Neuronal stem cell (in vitro differentiated cells): ENCODE data around the gene NEXN.

Source experiments
- DNase-seq: peaks from one replicate; pipeline ENCODE4 v3.0.0-alpha.2; 2013; ENCODE audit warnings: low spot score
- H2AFZ ChIP-seq: one replicate; pipeline ENCODE4 v1.6.1; 2013; ENCODE audit warnings: mild to moderate bottlenecking, low read length, inconsistent platforms
- H2AK5ac ChIP-seq: 2 replicates; pipeline ENCODE4 v1.6.1; 2013; ENCODE audit warnings: low read depth, mild to moderate bottlenecking, inconsistent platforms, low read length, moderate library complexity, mixed read lengths
- H2BK120ac ChIP-seq: 2 replicates; pipeline ENCODE4 v1.6.1; 2013; ENCODE audit warnings: low read depth, mild to moderate bottlenecking, inconsistent platforms, low read length, moderate library complexity, mixed read lengths
- H2BK12ac ChIP-seq: one replicate; pipeline ENCODE4 v1.6.1; 2013; ENCODE audit warnings: low read length, inconsistent platforms
- H2BK15ac ChIP-seq: 2 replicates; pipeline ENCODE4 v1.6.1; 2013; ENCODE audit warnings: mild to moderate bottlenecking, low read length, inconsistent platforms, mixed read lengths
- H2BK5ac ChIP-seq: one replicate; pipeline ENCODE4 v1.6.1; 2013; ENCODE audit warnings: inconsistent platforms, mild to moderate bottlenecking, low read length, moderate library complexity
- H3K14ac ChIP-seq: one replicate; pipeline ENCODE4 v1.6.1; 2013; ENCODE audit warnings: low read length, inconsistent platforms
- H3K18ac ChIP-seq: 2 replicates; pipeline ENCODE4 v1.6.1; 2013; ENCODE audit warnings: low read length, inconsistent platforms
- H3K23ac ChIP-seq: 2 replicates; pipeline ENCODE4 v1.6.1; 2013; ENCODE audit warnings: low read depth, mild to moderate bottlenecking, mixed read lengths, low read length, inconsistent platforms; ENCODE audit not compliant: poor library complexity
- H3K27ac ChIP-seq: replicated peaks from 3 replicates; pipeline ENCODE4 v1.5.1; 2013; ENCODE audit warnings: low read length, inconsistent platforms
- H3K27me3 ChIP-seq, 3 experiments: 2 replicates each; pipeline ENCODE4 v1.6.1; 2013; ENCODE audit warnings: low read length in 3 of 3, mild to moderate bottlenecking in 2 of 3, inconsistent platforms in 1 of 3, low read depth in 1 of 3, mixed read lengths in 1 of 3, moderate library complexity in 1 of 3; ENCODE audit not compliant: control insufficient read depth in 3 of 3, insufficient read depth in 3 of 3
- H3K36me3 ChIP-seq, 2 donors: replicated peaks in 1 of 2; 2 replicates each; pipeline ENCODE4 v1.6.1; 2013; ENCODE audit warnings: low read length in 2 of 2; ENCODE audit not compliant: control insufficient read depth in 2 of 2, insufficient read depth in 2 of 2
- H3K4ac ChIP-seq: 2 replicates; pipeline ENCODE4 v1.6.1; 2013; ENCODE audit warnings: inconsistent platforms, mild to moderate bottlenecking, low read length, moderate library complexity
- H3K4me1 ChIP-seq, 2 donors: 1 replicate in 1 of 2; 2 replicates in 1 of 2; pipeline ENCODE4 v1.6.1; 2013; ENCODE audit warnings: low read length in 2 of 2, low read depth in 1 of 2; ENCODE audit not compliant: control insufficient read depth in 2 of 2, insufficient read depth in 1 of 2
- H3K4me2 ChIP-seq: one replicate; pipeline ENCODE4 v1.6.1; 2013; ENCODE audit warnings: mild to moderate bottlenecking, low read length, inconsistent platforms; ENCODE audit not compliant: insufficient read depth, poor library complexity, severe bottlenecking
- H3K4me3 ChIP-seq, 2 donors: 2 replicates each; pipeline ENCODE4 v1.5.1; 2013; ENCODE audit warnings: low read length in 2 of 2, mild to moderate bottlenecking in 2 of 2, inconsistent platforms in 1 of 2, moderate library complexity in 1 of 2
- H3K79me1 ChIP-seq: one replicate; pipeline ENCODE4 v1.6.1; 2013; ENCODE audit warnings: low read depth, mild to moderate bottlenecking, inconsistent platforms, low read length, moderate library complexity
- H3K9ac ChIP-seq: one replicate; pipeline ENCODE4 v1.6.1; 2013; ENCODE audit warnings: mild to moderate bottlenecking, low read depth, low read length, inconsistent platforms; ENCODE audit not compliant: poor library complexity
- H3K9me3 ChIP-seq, 2 donors: replicated peaks in 1 of 2; 2 replicates each; pipeline versions ENCODE3 to v1.6.1; 2013; ENCODE audit warnings: low read length in 2 of 2, mild to moderate bottlenecking in 2 of 2, inconsistent platforms in 1 of 2, low read depth in 1 of 2, mixed read lengths in 1 of 2, moderate library complexity in 1 of 2; ENCODE audit not compliant: control insufficient read depth in 2 of 2, insufficient read depth in 1 of 2
- H4K8ac ChIP-seq: one replicate; pipeline ENCODE4 v1.6.1; 2013; ENCODE audit warnings: low read depth, mild to moderate bottlenecking, inconsistent platforms, low read length, moderate library complexity
- H4K91ac ChIP-seq: one replicate; pipeline ENCODE4 v1.6.1; 2013; ENCODE audit warnings: low read length, low read depth, mild to moderate bottlenecking, inconsistent platforms; ENCODE audit not compliant: poor library complexity
- WGBS, 2 donors: extraction: QIAGEN DNeasy Blood & Tissue Kit; methylation state at CpG; one replicate each; pipeline ENCODE4 v1.1.7; 2013; ENCODE audit warnings: missing lambda C conversion rate in 2 of 2, mixed read lengths in 1 of 2; ENCODE audit not compliant: insufficient read length in 2 of 2, insufficient replicate concordance in 1 of 2; ENCODE audit errors: extremely low coverage in 2 of 2; 5-methylcytosine and 5-hydroxymethylcytosine counted together

The NEXN gene

DNA sequence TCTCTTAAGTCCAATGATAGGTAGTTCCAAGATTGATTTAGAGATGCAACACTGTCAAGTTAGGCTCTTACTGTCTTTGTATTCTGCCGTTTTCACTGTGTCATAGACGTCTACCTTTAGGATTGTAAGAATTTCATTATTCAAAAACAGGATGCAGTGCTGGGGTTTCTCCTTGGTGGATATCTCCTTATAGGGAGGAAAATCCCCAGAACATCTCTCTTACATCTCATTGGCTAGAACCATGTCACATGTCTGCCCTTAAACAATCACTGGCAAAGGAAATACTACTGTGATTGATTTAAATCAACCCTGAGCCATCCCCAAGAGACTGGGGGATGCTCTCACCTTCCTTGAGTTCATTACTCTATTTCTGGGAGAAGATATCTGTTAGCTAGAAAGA is 101.3 kb downstream of the NEXN start:
- H2BK120ac ChIP-seq, result no peak overlapping the region
- no peak for DNase-seq
- no CpG with 5 or more reads among the region's 2 CpGs for WGBS, 2 donors
- H3K4ac ChIP-seq, result no peak overlapping the region
- H3K27ac ChIP-seq, result no peak overlapping the region
- H3K23ac ChIP-seq, result no peak overlapping the region
- H3K4me2 ChIP-seq, result no peak overlapping the region
- peaks cover 7% of the 10 kb centered on the region for H3K79me1 ChIP-seq
- H2BK15ac ChIP-seq, result no peak overlapping the region
- no peak overlapping the region for H4K8ac ChIP-seq
- H3K27me3 ChIP-seq, result no peaks in the 10 kb centered on the region
- peaks cover 0 to 4% of the 10 kb centered on the region in 2 donors for H3K9me3 ChIP-seq
- H3K18ac ChIP-seq, result no peak overlapping the region
- peaks cover 0 to 10% of the 10 kb centered on the region in 2 donors for H3K4me1 ChIP-seq
- H3K36me3 ChIP-seq, result peaks cover 3 to 84% of the 10 kb centered on the region in 2 donors
- H3K14ac ChIP-seq, result no peak overlapping the region
- H3K9ac ChIP-seq, result no peak overlapping the region
- H2BK5ac ChIP-seq, result no peak overlapping the region
- no peak overlapping the region for H2AFZ ChIP-seq
- H2BK12ac ChIP-seq, result no peak overlapping the region
- H3K4me3 ChIP-seq, result no peak overlapping the region
- H2AK5ac ChIP-seq, result no peak overlapping the region
- no peak overlapping the region for H4K91ac ChIP-seq

DNA sequence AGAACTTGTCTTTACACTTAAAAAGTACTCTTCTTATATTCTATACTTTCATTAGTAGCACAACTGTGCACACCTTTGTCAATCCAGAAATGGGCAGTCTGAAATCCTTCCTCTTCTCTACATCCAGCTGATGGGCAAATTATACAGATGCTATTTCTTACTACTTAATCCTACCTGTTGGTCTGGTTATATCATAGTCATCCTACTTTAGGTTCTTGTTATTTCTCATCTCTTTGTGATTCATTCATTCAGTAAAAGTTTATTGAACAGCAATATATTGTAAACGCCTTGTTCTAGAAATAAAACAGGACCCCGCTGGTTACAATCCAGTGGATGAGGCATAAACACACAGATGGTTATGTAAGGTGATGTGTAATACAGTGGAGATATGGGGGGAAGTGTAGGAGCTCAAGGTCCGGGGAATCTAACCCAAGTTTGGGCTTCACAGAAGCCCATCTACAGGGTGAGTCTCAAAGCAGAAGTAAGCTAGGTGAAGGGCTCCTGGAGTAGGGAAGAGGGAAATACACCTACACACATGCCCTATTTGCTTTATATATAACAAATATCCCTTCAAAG is 102.3 kb downstream of the NEXN start:
- no peak overlapping the region for H3K27ac ChIP-seq
- no peak overlapping the region for H4K91ac ChIP-seq
- H3K36me3 ChIP-seq, result peaks cover 5 to 84% of the 10 kb centered on the region in 2 donors
- H4K8ac ChIP-seq, result no peak overlapping the region
- H2AK5ac ChIP-seq, result no peak overlapping the region
- no peak overlapping the region for H3K18ac ChIP-seq
- no peak overlapping the region for H2BK15ac ChIP-seq
- no peak overlapping the region for H2BK5ac ChIP-seq
- H2BK12ac ChIP-seq, result no peak overlapping the region
- peaks cover 1 to 3% of the 10 kb centered on the region in 2 donors for H3K9me3 ChIP-seq
- H3K4ac ChIP-seq, result no peak overlapping the region
- no CpG with 5 or more reads among the region's 3 CpGs for WGBS, 2 donors
- no peak overlapping the region for H2AFZ ChIP-seq
- H3K27me3 ChIP-seq, result no peaks in the 10 kb centered on the region
- no peak overlapping the region for H3K9ac ChIP-seq
- no peak overlapping the region for H3K4me3 ChIP-seq
- H3K4me2 ChIP-seq, result no peak overlapping the region
- H3K23ac ChIP-seq, result no peak overlapping the region
- peaks cover 9% of the 10 kb centered on the region for H3K79me1 ChIP-seq
- no peak overlapping the region for H2BK120ac ChIP-seq
- DNase-seq, result no peak
- peaks cover 0 to 10% of the 10 kb centered on the region in 2 donors for H3K4me1 ChIP-seq
- no peak overlapping the region for H3K14ac ChIP-seq

DNA sequence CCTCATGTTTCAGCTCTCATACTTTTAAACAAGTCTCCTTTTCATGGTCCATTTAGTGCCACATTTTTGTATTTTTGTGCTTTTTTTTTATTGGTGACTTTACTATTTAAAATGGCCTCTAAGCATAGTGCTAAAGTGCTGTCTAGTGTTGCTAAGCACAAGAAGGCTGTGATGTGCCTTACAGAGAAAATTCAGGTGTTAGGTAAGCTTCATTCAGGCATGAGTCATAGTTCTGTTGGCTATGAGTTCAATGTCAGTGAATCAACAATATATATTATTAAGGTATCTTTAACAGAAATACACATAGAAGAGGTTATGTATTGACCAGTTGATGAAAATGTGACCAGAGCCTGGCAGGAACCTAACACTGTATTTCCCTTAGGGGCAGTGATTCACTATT is 103.2 kb downstream of the NEXN start:
- no peak overlapping the region for H3K9ac ChIP-seq
- no peak overlapping the region for H3K4me3 ChIP-seq
- peaks cover 1 to 2% of the 10 kb centered on the region in 2 donors for H3K9me3 ChIP-seq
- H3K4me2 ChIP-seq, result no peak overlapping the region
- no peak overlapping the region for H2AFZ ChIP-seq
- H3K18ac ChIP-seq, result no peak overlapping the region
- H2AK5ac ChIP-seq, result no peak overlapping the region
- H3K4ac ChIP-seq, result no peak overlapping the region
- no peak overlapping the region for H3K27ac ChIP-seq
- H3K14ac ChIP-seq, result no peak overlapping the region
- H3K79me1 ChIP-seq, result peaks cover 11% of the 10 kb centered on the region
- H3K4me1 ChIP-seq, result peaks cover 0 to 6% of the 10 kb centered on the region in 2 donors
- H3K36me3 ChIP-seq, result peaks cover 5 to 83% of the 10 kb centered on the region in 2 donors
- no peak overlapping the region for H2BK120ac ChIP-seq
- no peak overlapping the region for H4K8ac ChIP-seq
- no peak overlapping the region for H4K91ac ChIP-seq
- H2BK5ac ChIP-seq, result no peak overlapping the region
- H2BK15ac ChIP-seq, result no peak overlapping the region
- DNase-seq, result no peak
- H3K27me3 ChIP-seq, result no peaks in the 10 kb centered on the region
- H2BK12ac ChIP-seq, result no peak overlapping the region
- no peak overlapping the region for H3K23ac ChIP-seq
